Peyer's patch (tissue), 4 donors: Measurements from ENCODE around the gene DNASE2B.

ENCODE experiments used
- POLR2A ChIP-seq, 2 donors: fragments of 450-650 bp; IDR thresholded peaks; one replicate each; pipeline ENCODE4 v1.5.1; 2017; ENCODE audit warnings: antibody characterized with exemption in 2 of 2, mild to moderate bottlenecking in 2 of 2, moderate library complexity in 2 of 2
- TF ChIP-seq, protein P1 (sequence below), 6 experiments: fragments of 450-650 bp in 4 of 6; fragments of 200-600 bp in 2 of 6; sonication (generic) in 1 of 6; IDR thresholded peaks; one replicate each; pipeline ENCODE4 v1.5.1; 2017 to 2019; ENCODE audit warnings: antibody characterized with exemption in 6 of 6, mild to moderate bottlenecking in 3 of 6, moderate library complexity in 1 of 6

DNA sequence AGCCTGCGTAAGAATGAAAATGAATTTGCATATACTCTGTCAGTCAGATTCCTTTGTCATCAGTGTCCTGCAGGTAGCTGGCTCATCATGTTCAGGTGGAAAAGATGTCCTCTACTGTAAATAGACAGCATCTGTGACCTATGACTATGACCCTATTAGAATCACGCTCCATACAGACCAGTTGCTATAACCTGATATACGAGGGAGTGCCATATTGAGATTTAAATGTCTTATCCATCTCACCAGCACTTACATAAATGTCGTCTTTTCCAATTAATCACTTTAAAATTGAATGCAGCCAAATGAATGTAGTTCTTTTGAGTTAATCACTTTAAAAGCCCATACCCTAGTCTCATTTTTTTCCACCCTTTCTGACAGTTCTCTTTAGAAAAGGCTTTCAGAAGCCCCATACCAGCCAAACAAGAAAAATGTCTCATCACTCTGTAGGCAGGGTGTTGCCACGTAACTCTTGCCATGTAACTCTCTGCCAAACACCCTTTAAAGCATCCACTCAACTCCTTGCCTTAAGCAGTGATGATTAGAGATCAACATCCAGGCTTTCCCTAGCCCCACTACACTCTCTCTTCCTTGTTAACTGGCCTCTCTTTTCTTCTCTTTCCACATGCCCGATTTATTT is 26.3 kb downstream of the DNASE2B start:
- TF ChIP-seq, protein P1, sequence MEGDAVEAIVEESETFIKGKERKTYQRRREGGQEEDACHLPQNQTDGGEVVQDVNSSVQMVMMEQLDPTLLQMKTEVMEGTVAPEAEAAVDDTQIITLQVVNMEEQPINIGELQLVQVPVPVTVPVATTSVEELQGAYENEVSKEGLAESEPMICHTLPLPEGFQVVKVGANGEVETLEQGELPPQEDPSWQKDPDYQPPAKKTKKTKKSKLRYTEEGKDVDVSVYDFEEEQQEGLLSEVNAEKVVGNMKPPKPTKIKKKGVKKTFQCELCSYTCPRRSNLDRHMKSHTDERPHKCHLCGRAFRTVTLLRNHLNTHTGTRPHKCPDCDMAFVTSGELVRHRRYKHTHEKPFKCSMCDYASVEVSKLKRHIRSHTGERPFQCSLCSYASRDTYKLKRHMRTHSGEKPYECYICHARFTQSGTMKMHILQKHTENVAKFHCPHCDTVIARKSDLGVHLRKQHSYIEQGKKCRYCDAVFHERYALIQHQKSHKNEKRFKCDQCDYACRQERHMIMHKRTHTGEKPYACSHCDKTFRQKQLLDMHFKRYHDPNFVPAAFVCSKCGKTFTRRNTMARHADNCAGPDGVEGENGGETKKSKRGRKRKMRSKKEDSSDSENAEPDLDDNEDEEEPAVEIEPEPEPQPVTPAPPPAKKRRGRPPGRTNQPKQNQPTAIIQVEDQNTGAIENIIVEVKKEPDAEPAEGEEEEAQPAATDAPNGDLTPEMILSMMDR (IDR thresholded peaks at IDR 0.05), result no peak
- no peak for TF ChIP-seq POLR2A (IDR thresholded peaks at IDR 0.05)
